Neural progenitor cell (in vitro differentiated cells): ENCODE results near the gene SUGCT. TPM values are rescaled to one million over a fixed set of nuclear protein-coding genes. Genes with fewer than 3 reads are reported as not detected.

Experiments
- DNase-seq: peaks from one replicate; pipeline ENCODE4 v3.0.0-alpha.2; 2016; ENCODE audit warnings: low spot score
- H2AFZ ChIP-seq: fragments of 200-600 bp; sonication (generic); replicated peaks from 2 replicates; pipeline ENCODE4 v1.6.1; 2016; ENCODE audit warnings: antibody characterized with exemption
- H3F3A ChIP-seq: fragments of 200-600 bp; sonication (generic); 2 replicates; pipeline ENCODE4 v1.6.1; 2016; ENCODE audit warnings: antibody characterized with exemption, low read depth
- H3K27ac ChIP-seq: fragments of 200-600 bp; sonication (generic); 2 replicates; pipeline ENCODE4 v1.5.1; 2016; ENCODE audit warnings: mild to moderate bottlenecking
- H3K27me3 ChIP-seq: fragments of 200-600 bp; sonication (generic); 2 replicates; pipeline ENCODE4 v1.6.1; 2016; ENCODE audit warnings: mild to moderate bottlenecking, moderate library complexity
- H3K36me3 ChIP-seq: fragments of 200-600 bp; sonication (generic); 2 replicates; pipeline ENCODE4 v1.5.1; 2016
- H3K4me1 ChIP-seq: fragments of 200-600 bp; sonication (generic); 2 replicates; pipeline ENCODE4 v1.6.1; 2016; ENCODE audit warnings: mixed run types
- H3K4me2 ChIP-seq: fragments of 200-600 bp; sonication (generic); 2 replicates; pipeline ENCODE4 v1.6.1; 2016
- H3K4me3 ChIP-seq: fragments of 200-600 bp; sonication (generic); 2 replicates; pipeline ENCODE4 v1.5.1; 2016
- H3K79me2 ChIP-seq: fragments of 200-600 bp; sonication (generic); 2 replicates; pipeline ENCODE4 v1.6.1; 2016; ENCODE audit warnings: low read depth
- H3K9ac ChIP-seq: fragments of 200-600 bp; sonication (generic); 2 replicates; pipeline ENCODE4 v1.6.1; 2016
- H3K9me3 ChIP-seq: fragments of 200-600 bp; sonication (generic); 2 replicates; pipeline ENCODE4 v1.5.1; 2016; ENCODE audit warnings: low read depth
- H4K20me1 ChIP-seq: fragments of 200-600 bp; sonication (generic); 2 replicates; pipeline ENCODE4 v1.6.1; 2016; ENCODE audit warnings: low read depth
- H3K27ac Mint-ChIP-seq: 3 replicates; pipeline ENCODE4 v1.8.0; 2021; ENCODE audit warnings: mixed read lengths
- H3K27me3 Mint-ChIP-seq: 2 replicates; pipeline ENCODE4 v1.8.0; 2022; ENCODE audit warnings: low read depth, mild to moderate bottlenecking, inconsistent platforms, moderate library complexity, mixed read lengths; ENCODE audit not compliant: insufficient read depth
- H3K36me3 Mint-ChIP-seq: 3 replicates; pipeline ENCODE4 v1.8.0; 2021; ENCODE audit warnings: mixed read lengths
- H3K4me1 Mint-ChIP-seq: 3 replicates; pipeline ENCODE4 v1.8.0; 2021; ENCODE audit warnings: mixed read lengths
- H3K4me3 Mint-ChIP-seq: 3 replicates; pipeline ENCODE4 v1.8.0; 2021; ENCODE audit warnings: mild to moderate bottlenecking, moderate library complexity, mixed read lengths
- H3K9me3 Mint-ChIP-seq: 3 replicates; pipeline ENCODE4 v1.8.0; 2020; ENCODE audit warnings: mixed read lengths
- EZH2 ChIP-seq: fragments of 200-600 bp; sonication (generic); IDR thresholded peaks from 2 replicates; pipeline ENCODE4 v1.6.1; 2017; ENCODE audit warnings: antibody characterized with exemption, mild to moderate bottlenecking, moderate library complexity
- EZH2phosphoT487 ChIP-seq: fragments of 200-600 bp; sonication (generic); IDR thresholded peaks from 2 replicates; pipeline ENCODE4 v1.6.1; 2017; ENCODE audit warnings: antibody characterized with exemption
- total RNA-seq: library from RNA; depleted of rRNA; stranded (reverse); fragments of >200 nt; gene quantifications from 2 replicates; pipeline ENCODE4 v1.2.3, GENCODE V29; 2015; ENCODE audit warnings: low replicate concordance
- TF ChIP-seq, protein P1 (sequence below): fragments of 200-600 bp; sonication (generic); IDR thresholded peaks from 2 replicates; pipeline ENCODE4 v1.5.1; 2017; ENCODE audit warnings: antibody characterized with exemption, mild to moderate bottlenecking

Gene SUGCT
- total RNA-seq, 1 donor from 2014 or later = 10.1 TPM

- Mint-ChIP-seq H3K4me3 (no peak overlapping the region), H3K4me1 (peaks cover 5% of the 10 kb centered on the region), H3K36me3 (no peaks in the 10 kb centered on the region), H3K9me3 (no peaks in the 10 kb centered on the region), H3K27ac (no peak overlapping the region), H3K27me3 (peaks cover 4% of the 10 kb centered on the region)
- DNase-seq = no peak
- TF ChIP-seq, protein P1, sequence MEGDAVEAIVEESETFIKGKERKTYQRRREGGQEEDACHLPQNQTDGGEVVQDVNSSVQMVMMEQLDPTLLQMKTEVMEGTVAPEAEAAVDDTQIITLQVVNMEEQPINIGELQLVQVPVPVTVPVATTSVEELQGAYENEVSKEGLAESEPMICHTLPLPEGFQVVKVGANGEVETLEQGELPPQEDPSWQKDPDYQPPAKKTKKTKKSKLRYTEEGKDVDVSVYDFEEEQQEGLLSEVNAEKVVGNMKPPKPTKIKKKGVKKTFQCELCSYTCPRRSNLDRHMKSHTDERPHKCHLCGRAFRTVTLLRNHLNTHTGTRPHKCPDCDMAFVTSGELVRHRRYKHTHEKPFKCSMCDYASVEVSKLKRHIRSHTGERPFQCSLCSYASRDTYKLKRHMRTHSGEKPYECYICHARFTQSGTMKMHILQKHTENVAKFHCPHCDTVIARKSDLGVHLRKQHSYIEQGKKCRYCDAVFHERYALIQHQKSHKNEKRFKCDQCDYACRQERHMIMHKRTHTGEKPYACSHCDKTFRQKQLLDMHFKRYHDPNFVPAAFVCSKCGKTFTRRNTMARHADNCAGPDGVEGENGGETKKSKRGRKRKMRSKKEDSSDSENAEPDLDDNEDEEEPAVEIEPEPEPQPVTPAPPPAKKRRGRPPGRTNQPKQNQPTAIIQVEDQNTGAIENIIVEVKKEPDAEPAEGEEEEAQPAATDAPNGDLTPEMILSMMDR = no peak
- TF ChIP-seq EZH2 (no peak), EZH2phosphoT487 (no peak)
- Histone ChIP-seq H3K36me3 (no peaks in the 10 kb centered on the region), H3K4me3 (no peak overlapping the region), H3K9me3 (no peaks in the 10 kb centered on the region), H3K4me1 (peaks cover 6% of the 10 kb centered on the region), H4K20me1 (no peaks in the 10 kb centered on the region), H3F3A (no peaks in the 10 kb centered on the region), H3K4me2 (no peak overlapping the region), H3K9ac (no peak overlapping the region), H3K27ac (no peak overlapping the region), H2AFZ (no peak overlapping the region), H3K79me2 (no peaks in the 10 kb centered on the region), H3K27me3 (no peaks in the 10 kb centered on the region)
Observed at GRCh38 chr7:40641701-40642100, 506.9 kb downstream of the SUGCT start.

DNA sequence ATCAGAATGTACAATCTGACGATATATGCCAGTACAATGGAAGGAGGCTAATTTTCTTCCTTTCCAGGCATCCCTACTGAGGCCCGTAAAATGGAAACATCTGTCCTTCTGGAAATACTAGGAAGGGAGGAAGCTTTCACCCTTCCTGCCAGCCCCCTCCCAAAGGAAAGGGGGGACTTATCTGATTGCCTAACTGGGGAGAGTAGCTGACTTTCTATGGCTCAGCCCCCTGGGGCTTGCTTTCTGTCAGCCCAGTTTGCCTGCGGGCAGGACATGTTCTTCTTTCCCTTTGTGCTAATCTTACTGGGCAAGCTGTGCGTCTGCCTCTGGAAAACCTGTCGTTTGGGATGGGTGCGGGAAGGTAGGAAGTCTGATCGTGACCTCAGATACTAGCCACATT, 508.9 kb downstream of the SUGCT start:
- no peaks in the 10 kb centered on the region for H3F3A ChIP-seq
- no peaks in the 10 kb centered on the region for H3K9me3 ChIP-seq
- H3K4me3 ChIP-seq = no peak overlapping the region
- Mint-ChIP-seq H3K9me3 (no peaks in the 10 kb centered on the region), H3K4me1 (peaks cover 5% of the 10 kb centered on the region), H3K36me3 (no peaks in the 10 kb centered on the region), H3K27me3 (peaks cover 4% of the 10 kb centered on the region), H3K4me3 (no peak overlapping the region), H3K27ac (no peak overlapping the region)
- no peak overlapping the region for H2AFZ ChIP-seq
- no peak overlapping the region for H3K9ac ChIP-seq
- no peak overlapping the region for H3K4me2 ChIP-seq
- H3K27ac ChIP-seq = no peak overlapping the region
- peak; percentile 3 for DNase-seq
- no peaks in the 10 kb centered on the region for H4K20me1 ChIP-seq
- H3K36me3 ChIP-seq = no peaks in the 10 kb centered on the region
- H3K4me1 ChIP-seq = peaks cover 6% of the 10 kb centered on the region
- H3K79me2 ChIP-seq = no peaks in the 10 kb centered on the region
- TF ChIP-seq EZH2 = no peak
- TF ChIP-seq, protein P1 = no peak
- TF ChIP-seq EZH2phosphoT487 = no peak
- no peaks in the 10 kb centered on the region for H3K27me3 ChIP-seq

- Mint-ChIP-seq H3K4me1 (peaks cover 5% of the 10 kb centered on the region), H3K4me3 (no peak overlapping the region), H3K9me3 (no peaks in the 10 kb centered on the region), H3K36me3 (no peaks in the 10 kb centered on the region), H3K27ac (no peak overlapping the region), H3K27me3 (peaks cover 4% of the 10 kb centered on the region)
- no peaks in the 10 kb centered on the region for H3K27me3 ChIP-seq
- no peak for TF ChIP-seq EZH2phosphoT487
- no peak for TF ChIP-seq EZH2
- TF ChIP-seq, protein P1 = no peak
- no peak overlapping the region for H3K27ac ChIP-seq
- no peak overlapping the region for H3K4me2 ChIP-seq
- no peak for DNase-seq
- no peak overlapping the region for H2AFZ ChIP-seq
- H4K20me1 ChIP-seq = no peaks in the 10 kb centered on the region
- H3K9ac ChIP-seq = no peak overlapping the region
- H3K4me3 ChIP-seq = no peak overlapping the region
- peaks cover 6% of the 10 kb centered on the region for H3K4me1 ChIP-seq
- H3K79me2 ChIP-seq = no peaks in the 10 kb centered on the region
- no peaks in the 10 kb centered on the region for H3F3A ChIP-seq
- H3K9me3 ChIP-seq = no peaks in the 10 kb centered on the region
- H3K36me3 ChIP-seq = no peaks in the 10 kb centered on the region
Observed at GRCh38 chr7:40644454-40645188, 509.8 kb downstream of the SUGCT start.
